Mesenchymal stem cell (in vitro differentiated cells and primary cell): ENCODE measurements around the gene KIAA0232.

Experiments
- DNase-seq: peaks from one replicate; pipeline ENCODE4 v3.0.0-alpha.2; 2013
- H2AFZ ChIP-seq: one replicate; pipeline ENCODE4 v1.6.1; 2013; ENCODE audit warnings: low read depth, mild to moderate bottlenecking, control low read depth, inconsistent platforms, low read length, moderate library complexity
- H2AK5ac ChIP-seq: 2 replicates; pipeline ENCODE4 v1.6.1; 2013; ENCODE audit warnings: low read length, moderate library complexity, mild to moderate bottlenecking, inconsistent platforms; ENCODE audit not compliant: severe bottlenecking
- H2BK120ac ChIP-seq: one replicate; pipeline ENCODE4 v1.6.1; 2013; ENCODE audit warnings: low read depth, mild to moderate bottlenecking, inconsistent platforms, low read length, moderate library complexity
- H2BK12ac ChIP-seq, 2 experiments: one replicate each; pipeline ENCODE4 v1.6.1; 2013; ENCODE audit warnings: inconsistent platforms in 2 of 2, low read length in 2 of 2, mild to moderate bottlenecking in 2 of 2, moderate library complexity in 2 of 2, control low read depth in 1 of 2
- H2BK15ac ChIP-seq: one replicate; pipeline ENCODE4 v1.6.1; 2013; ENCODE audit warnings: mild to moderate bottlenecking, low read depth, inconsistent platforms; ENCODE audit not compliant: poor library complexity, severe bottlenecking
- H2BK5ac ChIP-seq: 2 replicates; pipeline ENCODE4 v1.6.1; 2013; ENCODE audit warnings: low read depth, mild to moderate bottlenecking, low read length, control low read depth, inconsistent platforms; ENCODE audit not compliant: poor library complexity, severe bottlenecking
- H3K14ac ChIP-seq, 2 experiments: one replicate each; pipeline ENCODE4 v1.6.1; 2013; ENCODE audit warnings: inconsistent platforms in 2 of 2, low read length in 2 of 2, control low read depth in 1 of 2, mild to moderate bottlenecking in 1 of 2, moderate library complexity in 1 of 2
- H3K18ac ChIP-seq, 2 experiments: one replicate each; pipeline ENCODE4 v1.6.1; 2013; ENCODE audit warnings: inconsistent platforms in 2 of 2, low read length in 2 of 2, control low read depth in 1 of 2, low read depth in 1 of 2, mild to moderate bottlenecking in 1 of 2
- H3K23ac ChIP-seq, 2 experiments: one replicate each; pipeline ENCODE4 v1.6.1; 2013; ENCODE audit warnings: inconsistent platforms in 2 of 2, low read length in 2 of 2, mild to moderate bottlenecking in 2 of 2, moderate library complexity in 2 of 2, control low read depth in 1 of 2
- H3K27ac ChIP-seq: 2 replicates; pipeline ENCODE4 v1.5.1; 2013; ENCODE audit warnings: mild to moderate bottlenecking, moderate library complexity, low read length, control low read depth, inconsistent platforms; ENCODE audit not compliant: poor library complexity, severe bottlenecking
- H3K27me3 ChIP-seq, 2 experiments: 2 replicates each; pipeline versions ENCODE4 v1.6.1 to v1.7.0; 2013; ENCODE audit warnings: low read length in 2 of 2, mild to moderate bottlenecking in 2 of 2, moderate library complexity in 2 of 2, control low read depth in 1 of 2, inconsistent platforms in 1 of 2; ENCODE audit not compliant: control insufficient read depth in 1 of 2, insufficient read depth in 1 of 2
- H3K36me3 ChIP-seq, 2 experiments: 2 replicates each; pipeline versions ENCODE4 v1.6.1 to v1.7.0; 2013; ENCODE audit warnings: low read length in 2 of 2, control low read depth in 1 of 2, inconsistent platforms in 1 of 2, low read depth in 1 of 2, mild to moderate bottlenecking in 1 of 2; ENCODE audit not compliant: insufficient read depth in 2 of 2, control insufficient read depth in 1 of 2
- H3K4ac ChIP-seq, 2 experiments: one replicate each; pipeline ENCODE4 v1.6.1; 2013; ENCODE audit warnings: inconsistent platforms in 2 of 2, low read length in 2 of 2, mild to moderate bottlenecking in 2 of 2, moderate library complexity in 2 of 2, control low read depth in 1 of 2, low read depth in 1 of 2
- H3K4me1 ChIP-seq: 2 replicates; pipeline ENCODE4 v1.6.1; 2013; ENCODE audit warnings: low read depth, low read length, control low read depth; ENCODE audit not compliant: control insufficient read depth, insufficient read depth
- H3K4me2 ChIP-seq: 2 replicates; pipeline ENCODE4 v1.6.1; 2013; ENCODE audit warnings: low read length, mild to moderate bottlenecking, inconsistent platforms; ENCODE audit not compliant: poor library complexity, severe bottlenecking
- H3K4me3 ChIP-seq, 2 experiments: 2 replicates each; pipeline versions ENCODE4 v1.5.1 to v1.7.0; 2013; ENCODE audit warnings: low read length in 2 of 2, mild to moderate bottlenecking in 2 of 2, control low read depth in 1 of 2, low read depth in 1 of 2; ENCODE audit not compliant: insufficient read depth in 1 of 2
- H3K79me1 ChIP-seq: replicated peaks from 2 replicates; pipeline ENCODE4 v1.6.1; 2013; ENCODE audit warnings: mild to moderate bottlenecking, control low read depth, low read length, inconsistent platforms; ENCODE audit not compliant: poor library complexity, severe bottlenecking
- H3K9ac ChIP-seq: 2 replicates; pipeline ENCODE4 v1.7.0; 2013; ENCODE audit warnings: mild to moderate bottlenecking, low read length, moderate library complexity
- H3K9me3 ChIP-seq: 2 replicates; pipeline ENCODE4 v1.7.0; 2013; ENCODE audit warnings: mild to moderate bottlenecking, low read length; ENCODE audit not compliant: control insufficient read depth
- H4K8ac ChIP-seq: one replicate; pipeline ENCODE4 v1.6.1; 2013; ENCODE audit warnings: inconsistent platforms, mild to moderate bottlenecking, low read length, moderate library complexity
- H4K91ac ChIP-seq: one replicate; pipeline ENCODE4 v1.6.1; 2013; ENCODE audit warnings: mild to moderate bottlenecking, low read length, inconsistent platforms
- WGBS: methylation state at CpG from one replicate; pipeline ENCODE4 v1.1.7; 2013; ENCODE audit warnings: mixed read lengths; 5-methylcytosine and 5-hydroxymethylcytosine counted together

KIAA0232 gene

GRCh38 chr4:6777636-6778281 lies 4.8 kb upstream of the KIAA0232 start:
- peak overlapping the region in 1 of 2 experiments; percentile 41 for H3K18ac ChIP-seq
- peak overlapping the region in 1 of 2 experiments; percentile 15 for H2BK12ac ChIP-seq
- no peak overlapping the region for H3K9ac ChIP-seq
- peak overlapping the region; percentile 83 for H2BK15ac ChIP-seq
- H4K8ac ChIP-seq, result no peak overlapping the region
- peaks cover 15% of the 10 kb centered on the region for H3K4me1 ChIP-seq
- no peak overlapping the region for H3K4me3 ChIP-seq
- H3K79me1 ChIP-seq, result no peaks in the 10 kb centered on the region
- DNase-seq, result no peak
- H3K9me3 ChIP-seq, result no peaks in the 10 kb centered on the region
- peaks cover 0 to 43% of the 10 kb centered on the region in 2 experiments for H3K27me3 ChIP-seq
- no peak overlapping the region for H3K14ac ChIP-seq
- no peak overlapping the region for H2AFZ ChIP-seq
- no peak overlapping the region for H4K91ac ChIP-seq
- no peaks in the 10 kb centered on the region for H3K36me3 ChIP-seq
- no peak overlapping the region for H3K23ac ChIP-seq
- H3K4me2 ChIP-seq, result no peak overlapping the region
- WGBS, result 73% methylated on average over 13 of the region's 15 CpGs
- H2BK120ac ChIP-seq, result no peak overlapping the region
- no peak overlapping the region for H2AK5ac ChIP-seq
- H3K4ac ChIP-seq, result no peak overlapping the region
- H3K27ac ChIP-seq, result no peak overlapping the region
- H2BK5ac ChIP-seq, result no peak overlapping the region

- Histone ChIP-seq H3K18ac (no peak overlapping the region), H4K91ac (no peak overlapping the region), H3K4me2 (no peak overlapping the region), H3K4me3 (no peak overlapping the region), H2BK15ac (no peak overlapping the region), H2AFZ (no peak overlapping the region), H2AK5ac (no peak overlapping the region), H2BK12ac (no peak overlapping the region), H2BK120ac (no peak overlapping the region), H3K36me3 (no peaks in the 10 kb centered on the region), H3K9me3 (no peaks in the 10 kb centered on the region), H3K79me1 (peaks cover 2% of the 10 kb centered on the region), H3K9ac (no peak overlapping the region), H2BK5ac (no peak overlapping the region), H3K27ac (no peak overlapping the region), H4K8ac (no peak overlapping the region), H3K14ac (peak overlapping the region in 1 of 2 experiments; percentile 35), H3K27me3 (peaks cover 0 to 38% of the 10 kb centered on the region in 2 experiments), H3K4me1 (peaks cover 10% of the 10 kb centered on the region), H3K4ac (no peak overlapping the region), H3K23ac (no peak overlapping the region)
- WGBS, result 87% methylated on average over 2 of the region's 5 CpGs
- no peak for DNase-seq
These were observed 4.1 kb upstream of the KIAA0232 start for GRCh38 chr4:6778435-6778834.

GRCh38 chr4:6779667-6780565 lies 2.6 kb upstream of the KIAA0232 start:
- no peak overlapping the region for H4K8ac ChIP-seq
- H2BK120ac ChIP-seq, result no peak overlapping the region
- no peak overlapping the region for H3K14ac ChIP-seq
- no peak overlapping the region for H2BK5ac ChIP-seq
- peaks cover 10% of the 10 kb centered on the region for H3K4me1 ChIP-seq
- no peak overlapping the region for H2AFZ ChIP-seq
- H3K27ac ChIP-seq, result no peak overlapping the region
- no peak overlapping the region for H2AK5ac ChIP-seq
- no peak overlapping the region for H3K18ac ChIP-seq
- no peak overlapping the region for H3K9ac ChIP-seq
- no peak overlapping the region for H3K23ac ChIP-seq
- peaks cover 0 to 27% of the 10 kb centered on the region in 2 experiments for H3K27me3 ChIP-seq
- H3K36me3 ChIP-seq, result no peaks in the 10 kb centered on the region
- DNase-seq, result peak; percentile 58
- H2BK12ac ChIP-seq, result no peak overlapping the region
- no peak overlapping the region for H3K4ac ChIP-seq
- no peaks in the 10 kb centered on the region for H3K9me3 ChIP-seq
- H3K79me1 ChIP-seq, result peaks cover 2% of the 10 kb centered on the region
- H3K4me2 ChIP-seq, result no peak overlapping the region
- H2BK15ac ChIP-seq, result no peak overlapping the region
- no peak overlapping the region for H4K91ac ChIP-seq
- H3K4me3 ChIP-seq, result no peak overlapping the region
- 59% methylated on average over 17 of the region's 17 CpGs for WGBS

- Histone ChIP-seq H3K4me1 (peaks cover 15% of the 10 kb centered on the region), H2AFZ (no peak overlapping the region), H3K36me3 (no peaks in the 10 kb centered on the region), H3K14ac (no peak overlapping the region), H4K91ac (no peak overlapping the region), H3K27me3 (peaks cover 0 to 15% of the 10 kb centered on the region in 2 experiments), H4K8ac (no peak overlapping the region), H3K4me3 (no peak overlapping the region), H2BK15ac (no peak overlapping the region), H3K79me1 (peaks cover 2% of the 10 kb centered on the region), H2BK120ac (no peak overlapping the region), H3K4ac (no peak overlapping the region), H3K18ac (no peak overlapping the region), H3K9ac (no peak overlapping the region), H3K4me2 (no peak overlapping the region), H2AK5ac (peak overlapping the region; percentile 61), H3K23ac (no peak overlapping the region), H3K9me3 (no peaks in the 10 kb centered on the region), H2BK12ac (no peak overlapping the region), H2BK5ac (no peak overlapping the region), H3K27ac (no peak overlapping the region)
- no peak for DNase-seq
- WGBS, result 89% methylated on average over 8 of the region's 8 CpGs
These were observed 1.4 kb upstream of the KIAA0232 start for GRCh38 chr4:6781113-6781512.
